ENCODE data around the gene SCUBE3.

Gene SCUBE3

GRCh38 chr6:35300848-35301247 is 87.1 kb downstream of the SCUBE3 start:
- DNase-seq (ENCODE audit: low read depth, low spot score): no peak

Measured in ELF-1 (cell line).